Astrocyte (in vitro differentiated cells and primary cell): ENCODE results near the gene JMJD1C. TPM values are rescaled to one million over a fixed set of nuclear protein-coding genes. Genes with fewer than 3 reads are reported as not detected.

Source experiments
- DNase-seq: peaks from one replicate; pipeline ENCODE4 v3.0.0-alpha.2; 2010; ENCODE audit warnings: low read depth
- FAIRE-seq: peaks from 2 replicates; lab custom pipeline; 2011; peaks lifted over from hg19 to GRCh38; lab: Jason Lieb, UNC
- H2AFZ ChIP-seq: 2 replicates; pipeline ENCODE4 v1.6.0; 2012; ENCODE audit warnings: low read depth, low read length, inconsistent platforms
- H3K27ac ChIP-seq: 2 replicates; pipeline ENCODE4 v1.5.1; 2011; ENCODE audit warnings: low read depth, low read length, inconsistent platforms
- H3K27me3 ChIP-seq: 2 replicates; pipeline ENCODE4 v1.6.0; 2011; ENCODE audit warnings: low read length, inconsistent platforms; ENCODE audit not compliant: insufficient read depth
- H3K36me3 ChIP-seq: 2 replicates; pipeline ENCODE4 v1.5.1; 2011; ENCODE audit warnings: low read length, inconsistent platforms; ENCODE audit not compliant: insufficient read depth
- H3K4me1 ChIP-seq: 2 replicates; pipeline ENCODE4 v1.5.1; 2011; ENCODE audit warnings: low read length, inconsistent platforms; ENCODE audit not compliant: insufficient read depth
- H3K4me2 ChIP-seq: 2 replicates; pipeline ENCODE4 v1.6.0; 2012; ENCODE audit warnings: low read length, inconsistent platforms
- H3K4me3 ChIP-seq: 2 replicates; pipeline ENCODE4 v1.5.1; 2011; ENCODE audit warnings: low read depth, mild to moderate bottlenecking, low read length, inconsistent platforms; ENCODE audit not compliant: insufficient read depth
- H3K79me2 ChIP-seq: 2 replicates; pipeline ENCODE4 v1.6.0; 2012; ENCODE audit warnings: mild to moderate bottlenecking, low read length, inconsistent platforms; ENCODE audit not compliant: insufficient read depth
- H3K9ac ChIP-seq: 2 replicates; pipeline ENCODE4 v1.6.0; 2012; ENCODE audit warnings: mild to moderate bottlenecking, low read length, inconsistent platforms
- H3K9me3 ChIP-seq: 2 replicates; pipeline ENCODE4 v1.5.1; 2012; ENCODE audit warnings: low read depth, mild to moderate bottlenecking, low read length, inconsistent platforms; ENCODE audit not compliant: insufficient read depth
- H4K20me1 ChIP-seq: 2 replicates; pipeline ENCODE4 v1.6.0; 2012; ENCODE audit warnings: low read length, inconsistent platforms; ENCODE audit not compliant: insufficient read depth
- H3K27ac Mint-ChIP-seq: one replicate; pipeline ENCODE4 v1.8.0; 2021; ENCODE audit warnings: mild to moderate bottlenecking, mixed read lengths; ENCODE audit not compliant: unreplicated experiment
- H3K27me3 Mint-ChIP-seq: one replicate; pipeline ENCODE4 v1.8.0; 2021; ENCODE audit warnings: low read depth, mixed read lengths; ENCODE audit not compliant: unreplicated experiment
- H3K36me3 Mint-ChIP-seq: one replicate; pipeline ENCODE4 v1.8.0; 2021; ENCODE audit warnings: low read depth, mixed read lengths; ENCODE audit not compliant: unreplicated experiment
- H3K4me1 Mint-ChIP-seq: one replicate; pipeline ENCODE4 v1.8.0; 2021; ENCODE audit warnings: low read depth, mixed read lengths; ENCODE audit not compliant: unreplicated experiment
- H3K4me3 Mint-ChIP-seq: one replicate; pipeline ENCODE4 v1.8.0; 2021; ENCODE audit warnings: mild to moderate bottlenecking, moderate library complexity, mixed read lengths; ENCODE audit not compliant: unreplicated experiment
- H3K9me3 Mint-ChIP-seq: one replicate; pipeline ENCODE4 v1.8.0; 2021; ENCODE audit warnings: mild to moderate bottlenecking, mixed read lengths; ENCODE audit not compliant: unreplicated experiment
- CTCF ChIP-seq: IDR thresholded peaks from 2 replicates; pipeline ENCODE4 v1.5.1; 2011; ENCODE audit warnings: low read depth, mild to moderate bottlenecking, inconsistent platforms, low read length, moderate library complexity; ENCODE audit not compliant: insufficient read depth
- EZH2 ChIP-seq: IDR thresholded peaks from 2 replicates; pipeline ENCODE4 v1.6.1; 2012; ENCODE audit warnings: mild to moderate bottlenecking, low read length, inconsistent platforms; ENCODE audit not compliant: insufficient read depth
- total RNA-seq: library from RNA; stranded (reverse); gene quantifications from 2 replicates; pipeline ENCODE4 v1.2.1, GENCODE V29; 2021

The JMJD1C gene
- total RNA-seq, 1 donor from 2014 or later, result 61.0 TPM

- Mint-ChIP-seq H3K4me1 (peaks cover 22% of the 10 kb centered on the region), H3K27ac (no peak overlapping the region), H3K4me3 (no peak overlapping the region), H3K36me3 (peaks cover 3% of the 10 kb centered on the region), H3K27me3 (no peaks in the 10 kb centered on the region), H3K9me3 (no peaks in the 10 kb centered on the region)
- no peak overlapping the region for H3K4me2 ChIP-seq
- H3K9ac ChIP-seq, result no peak overlapping the region
- peaks cover 38% of the 10 kb centered on the region for H3K4me1 ChIP-seq
- TF ChIP-seq EZH2 (no peak), CTCF (no peak)
- no peaks in the 10 kb centered on the region for H3K9me3 ChIP-seq
- H3K27me3 ChIP-seq, result no peaks in the 10 kb centered on the region
- H3K4me3 ChIP-seq, result no peak overlapping the region
- peaks cover 31% of the 10 kb centered on the region for H3K36me3 ChIP-seq
- H3K27ac ChIP-seq, result peak overlapping the region; percentile 15
- H4K20me1 ChIP-seq, result peaks cover 78% of the 10 kb centered on the region
- FAIRE-seq, result no peak
- no peak overlapping the region for H2AFZ ChIP-seq
- peaks cover 59% of the 10 kb centered on the region for H3K79me2 ChIP-seq
- no peak for DNase-seq
Measured at GRCh38 chr10:63210611-63211196, 255.1 kb downstream of the JMJD1C start.

GRCh38 chr10:63209705-63210104 is 256.1 kb downstream of the JMJD1C start:
- Mint-ChIP-seq H3K27ac (no peak overlapping the region), H3K36me3 (no peaks in the 10 kb centered on the region), H3K27me3 (no peaks in the 10 kb centered on the region), H3K4me3 (no peak overlapping the region), H3K9me3 (no peaks in the 10 kb centered on the region), H3K4me1 (peaks cover 22% of the 10 kb centered on the region)
- Histone ChIP-seq H3K4me2 (peak overlapping the region; percentile 2), H3K4me3 (no peak overlapping the region), H4K20me1 (peaks cover 85% of the 10 kb centered on the region), H3K27me3 (no peaks in the 10 kb centered on the region), H3K4me1 (peaks cover 38% of the 10 kb centered on the region), H3K9ac (no peak overlapping the region), H3K27ac (peak overlapping the region; percentile 20), H3K9me3 (no peaks in the 10 kb centered on the region), H3K36me3 (peaks cover 27% of the 10 kb centered on the region), H2AFZ (no peak overlapping the region), H3K79me2 (peaks cover 69% of the 10 kb centered on the region)
- FAIRE-seq (no peak), DNase-seq (no peak)
- TF ChIP-seq CTCF (no peak), EZH2 (no peak)

- Histone ChIP-seq H3K79me2 (peaks cover 71% of the 10 kb centered on the region), H3K4me1 (peaks cover 38% of the 10 kb centered on the region), H3K27me3 (no peaks in the 10 kb centered on the region), H3K9ac (no peak overlapping the region), H4K20me1 (peaks cover 85% of the 10 kb centered on the region), H3K9me3 (no peaks in the 10 kb centered on the region), H3K4me3 (no peak overlapping the region), H3K4me2 (no peak overlapping the region), H2AFZ (no peak overlapping the region), H3K36me3 (peaks cover 20% of the 10 kb centered on the region), H3K27ac (peak overlapping the region; percentile 20)
- DNase-seq, result peak; percentile 71
- no peak for FAIRE-seq
- Mint-ChIP-seq H3K4me1 (peaks cover 24% of the 10 kb centered on the region), H3K36me3 (no peaks in the 10 kb centered on the region), H3K4me3 (peak overlapping the region; percentile 16), H3K27me3 (no peaks in the 10 kb centered on the region), H3K27ac (peak overlapping the region; percentile 68), H3K9me3 (no peaks in the 10 kb centered on the region)
- no peak for TF ChIP-seq CTCF
- no peak for TF ChIP-seq EZH2
Measured at GRCh38 chr10:63208986-63209385, 256.8 kb downstream of the JMJD1C start.
